MM.1S (cell line): Measurements from ENCODE around the gene TIMM44.
A peak's percentile ranks its signal among the peaks of the same experiment; 100 is the strongest.

Experiments used
- DNase-seq: peaks from one replicate; pipeline ENCODE4 v3.0.0-alpha.2; 2015
- H2AFZ ChIP-seq: fragments of 300-600 bp; sonication (generic); 2 replicates; pipeline ENCODE4 v1.6.0; 2016; ENCODE audit warnings: antibody characterized with exemption, low read length
- H3F3A ChIP-seq: fragments of 300-600 bp; sonication (generic); 2 replicates; pipeline ENCODE4 v1.6.1; 2016; ENCODE audit warnings: mild to moderate bottlenecking, antibody characterized with exemption, low read length, moderate library complexity, mixed read lengths; ENCODE audit not compliant: insufficient read depth
- H3K27ac ChIP-seq: fragments of 300-600 bp; sonication (generic); 2 replicates; pipeline ENCODE4 v1.5.1; 2016; ENCODE audit warnings: mild to moderate bottlenecking, low read length
- H3K27me3 ChIP-seq: fragments of 300-600 bp; sonication (generic); replicated peaks from 2 replicates; pipeline ENCODE4 v1.6.0; 2016; ENCODE audit warnings: low read length; ENCODE audit not compliant: insufficient read depth
- H3K36me3 ChIP-seq: fragments of 300-600 bp; sonication (generic); replicated peaks from 2 replicates; pipeline ENCODE4 v1.6.1; 2016; ENCODE audit warnings: mild to moderate bottlenecking, low read length, mixed read lengths; ENCODE audit not compliant: insufficient read depth
- H3K4me1 ChIP-seq: fragments of 300-600 bp; sonication (generic); 2 replicates; pipeline ENCODE4 v1.6.1; 2016; ENCODE audit warnings: low read length, mixed read lengths
- H3K4me2 ChIP-seq: fragments of 300-600 bp; sonication (generic); 2 replicates; pipeline ENCODE4 v1.6.0; 2016; ENCODE audit warnings: low read depth, low read length
- H3K4me3 ChIP-seq: fragments of 300-600 bp; sonication (generic); 2 replicates; pipeline ENCODE4 v1.5.1; 2016; ENCODE audit warnings: low read length, mixed read lengths
- H3K79me2 ChIP-seq: fragments of 300-600 bp; sonication (generic); 2 replicates; pipeline ENCODE4 v1.6.1; 2016; ENCODE audit warnings: mixed run types, low read length, mixed read lengths
- H3K9ac ChIP-seq: fragments of 300-600 bp; sonication (generic); 2 replicates; pipeline ENCODE4 v1.6.1; 2016; ENCODE audit warnings: low read length, mixed read lengths
- H3K9me2 ChIP-seq: fragments of 300-600 bp; sonication (generic); replicated peaks from 2 replicates; pipeline ENCODE4 v1.6.1; 2016; ENCODE audit warnings: mild to moderate bottlenecking, low read length, mixed read lengths; ENCODE audit not compliant: insufficient read depth
- H3K9me3 ChIP-seq: fragments of 300-600 bp; sonication (generic); replicated peaks from 2 replicates; pipeline ENCODE4 v1.6.1; 2016; ENCODE audit warnings: mild to moderate bottlenecking, low read length, mixed read lengths; ENCODE audit not compliant: insufficient read depth
- H4K20me1 ChIP-seq: fragments of 300-600 bp; sonication (generic); 2 replicates; pipeline ENCODE4 v1.6.1; 2016; ENCODE audit warnings: mild to moderate bottlenecking, low read length, moderate library complexity, mixed read lengths; ENCODE audit not compliant: insufficient read depth
- CTCF ChIP-seq: fragments of 300-600 bp; sonication (generic); IDR thresholded peaks from 2 replicates; pipeline ENCODE4 v1.5.1; 2016; ENCODE audit warnings: antibody characterized with exemption, low read length, mixed read lengths
- EZH2 ChIP-seq: fragments of 300-600 bp; sonication (generic); optimal IDR thresholded peaks from 2 replicates; pipeline ENCODE3; 2017; ENCODE audit warnings: low read depth, mild to moderate bottlenecking, antibody characterized with exemption, low read length, mixed read lengths
- EZH2phosphoT487 ChIP-seq: fragments of 300-600 bp; sonication (generic); IDR thresholded peaks from 2 replicates; pipeline ENCODE4 v1.6.1; 2018; ENCODE audit warnings: antibody characterized with exemption, low read length

TIMM44 gene

DNA sequence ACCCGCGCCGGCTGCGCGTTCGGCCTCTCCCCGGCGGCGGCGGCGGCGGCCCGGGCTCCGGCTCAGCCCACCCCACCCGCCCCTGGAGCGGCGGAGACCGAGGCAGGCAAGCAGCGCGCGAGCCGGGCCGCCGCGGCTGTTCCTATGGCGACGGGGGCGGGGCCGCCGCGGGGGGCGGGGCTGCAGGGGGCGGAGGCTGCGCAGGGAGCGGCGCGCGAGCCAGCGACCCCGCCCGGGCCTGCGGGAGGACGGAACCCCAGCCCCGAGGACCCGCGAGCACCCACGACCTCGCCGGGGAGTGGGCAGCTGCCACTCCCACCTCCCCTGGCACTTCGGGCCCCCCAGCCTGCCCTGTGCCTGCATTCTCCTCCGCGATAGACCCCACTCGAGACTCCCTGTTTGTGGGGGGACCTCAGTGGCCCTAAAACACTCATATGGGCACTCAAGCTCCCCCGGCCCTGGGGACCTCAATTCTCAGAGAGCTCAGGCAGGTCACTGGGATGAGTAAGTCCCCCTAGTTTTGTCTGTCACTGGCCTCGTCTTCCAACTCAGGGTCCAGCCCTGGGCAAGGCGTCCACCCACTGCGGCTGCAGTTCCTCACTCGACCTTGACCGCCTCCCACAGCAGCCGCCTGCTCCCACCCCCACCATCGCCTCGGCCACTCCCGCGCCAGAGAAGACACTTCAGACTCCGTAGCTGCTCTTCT lies 17.3 kb downstream of the TIMM44 start, which contains the start of gene CTXN1:
CTXN1 (minus strand) TSS at position 115 of the 706 bp plus-strand sequence. CDS start 597 bp downstream, outside the sequence.
- no peaks in the 10 kb centered on the region for H3K9me2 ChIP-seq
- no peaks in the 10 kb centered on the region for H3K36me3 ChIP-seq
- H3K9ac ChIP-seq = no peak within 1 kb of the TSS
- H3F3A ChIP-seq = peaks cover 10% of the 10 kb centered on the region
- H3K27ac ChIP-seq = no peak within 1 kb of the TSS
- peak within 1 kb of the TSS; percentile 75 for H3K4me2 ChIP-seq
- no peak within 1 kb of the TSS for H2AFZ ChIP-seq
- H3K9me3 ChIP-seq = no peaks in the 10 kb centered on the region
- TF ChIP-seq CTCF (no peak), EZH2phosphoT487 (no peak), EZH2 (no peak)
- H3K4me3 ChIP-seq = peak within 1 kb of the TSS; percentile 30
- DNase-seq = peak; percentile 49
- H3K27me3 ChIP-seq = no peaks in the 10 kb centered on the region
- no peaks in the 10 kb centered on the region for H3K4me1 ChIP-seq
- H3K79me2 ChIP-seq = no peaks in the 10 kb centered on the region
- peaks cover 16% of the 10 kb centered on the region; the same call in 1 of the 2 replicates for H4K20me1 ChIP-seq

DNA sequence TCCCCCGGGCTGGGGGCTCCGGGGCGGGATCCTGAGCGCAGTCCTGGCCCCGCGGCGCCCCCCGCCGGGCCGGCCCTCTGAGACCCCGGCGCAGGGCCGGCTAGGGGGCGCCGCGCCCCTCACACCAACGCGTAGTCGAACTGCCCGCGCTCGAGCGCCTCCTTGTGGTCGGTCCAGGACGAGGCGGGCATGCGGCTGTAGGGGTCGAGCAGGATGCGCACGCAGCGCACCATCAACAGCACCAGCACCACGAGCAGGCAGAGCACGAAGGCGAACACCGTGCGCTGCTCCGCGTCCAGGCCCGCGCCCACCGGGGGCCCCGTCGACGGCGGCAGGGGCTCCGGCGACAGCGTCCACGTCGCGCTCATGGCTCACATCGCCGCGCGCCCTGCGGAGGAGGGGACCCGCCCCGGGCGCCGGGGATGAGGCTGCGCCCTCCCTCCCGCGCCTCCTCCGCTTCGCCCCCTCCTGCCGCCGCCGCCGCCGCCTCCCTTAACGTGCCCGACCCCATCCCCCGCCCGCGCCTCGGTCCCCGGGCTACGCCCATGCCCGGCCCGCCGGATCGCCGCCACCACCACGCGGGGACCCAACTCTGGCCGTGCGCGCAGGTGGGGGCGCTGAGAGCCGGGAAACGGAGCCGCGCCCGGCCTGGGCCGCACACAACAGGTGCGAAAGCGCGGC lies 18.2 kb downstream of the TIMM44 start:
- H3K9ac ChIP-seq = no peak overlapping the region
- no peaks in the 10 kb centered on the region for H3K27me3 ChIP-seq
- DNase-seq = peak; percentile 81
- H3K4me1 ChIP-seq = no peaks in the 10 kb centered on the region
- no peaks in the 10 kb centered on the region for H3K36me3 ChIP-seq
- peaks cover 10% of the 10 kb centered on the region for H3F3A ChIP-seq
- H3K9me3 ChIP-seq = no peaks in the 10 kb centered on the region
- H3K27ac ChIP-seq = no peak overlapping the region
- no peaks in the 10 kb centered on the region for H3K79me2 ChIP-seq
- H3K4me2 ChIP-seq = peak overlapping the region; percentile 63
- H4K20me1 ChIP-seq = peaks cover 16% of the 10 kb centered on the region; the same call in 1 of the 2 replicates
- no peaks in the 10 kb centered on the region for H3K9me2 ChIP-seq
- H2AFZ ChIP-seq = no peak overlapping the region
- no peak for TF ChIP-seq EZH2phosphoT487
- TF ChIP-seq EZH2 = no peak
- TF ChIP-seq CTCF = peak; percentile 88
- peak overlapping the region; percentile 23 for H3K4me3 ChIP-seq

DNA sequence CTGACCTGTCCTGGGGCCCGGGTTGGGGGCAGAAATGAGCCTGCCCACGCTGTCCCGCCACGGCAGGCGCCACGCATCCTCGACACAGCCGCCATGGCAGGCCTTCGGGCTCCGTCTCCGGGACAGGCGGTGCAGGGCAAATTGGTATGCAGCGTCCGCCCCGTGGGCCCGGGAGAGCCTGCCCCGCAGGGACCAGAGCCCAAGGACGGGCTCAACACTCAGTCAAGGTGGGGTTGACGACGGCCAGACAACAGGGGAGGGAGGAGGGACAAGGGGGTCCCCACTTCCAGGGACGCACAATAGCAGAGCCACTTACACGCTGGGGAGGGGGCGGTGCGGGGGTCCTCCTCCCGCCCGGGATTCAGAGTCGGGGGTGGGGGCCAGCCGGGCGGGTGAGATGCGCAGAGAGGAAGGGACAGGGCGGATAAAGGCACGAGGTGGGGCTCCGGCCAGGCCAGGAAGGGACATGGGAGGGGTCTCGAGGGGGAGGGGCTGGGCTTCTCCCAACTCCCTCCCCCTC lies 18.8 kb downstream of the TIMM44 start:
- H4K20me1 ChIP-seq = peaks cover 16% of the 10 kb centered on the region; the same call in 1 of the 2 replicates
- no peak overlapping the region for H3K4me3 ChIP-seq
- H2AFZ ChIP-seq = no peak overlapping the region
- H3K27me3 ChIP-seq = no peaks in the 10 kb centered on the region
- H3K79me2 ChIP-seq = no peaks in the 10 kb centered on the region
- no peaks in the 10 kb centered on the region for H3K36me3 ChIP-seq
- no peaks in the 10 kb centered on the region for H3K9me2 ChIP-seq
- H3K4me1 ChIP-seq = no peaks in the 10 kb centered on the region
- no peak overlapping the region for H3K9ac ChIP-seq
- H3K9me3 ChIP-seq = no peaks in the 10 kb centered on the region
- peaks cover 13% of the 10 kb centered on the region for H3F3A ChIP-seq
- no peak for DNase-seq
- no peak for TF ChIP-seq CTCF
- TF ChIP-seq EZH2phosphoT487 = no peak
- TF ChIP-seq EZH2 = no peak
- no peak overlapping the region for H3K27ac ChIP-seq
- peak overlapping the region; percentile 63; the same call in 1 of the 2 replicates for H3K4me2 ChIP-seq
